ENCODE results near the gene LRIG2.

DNA sequence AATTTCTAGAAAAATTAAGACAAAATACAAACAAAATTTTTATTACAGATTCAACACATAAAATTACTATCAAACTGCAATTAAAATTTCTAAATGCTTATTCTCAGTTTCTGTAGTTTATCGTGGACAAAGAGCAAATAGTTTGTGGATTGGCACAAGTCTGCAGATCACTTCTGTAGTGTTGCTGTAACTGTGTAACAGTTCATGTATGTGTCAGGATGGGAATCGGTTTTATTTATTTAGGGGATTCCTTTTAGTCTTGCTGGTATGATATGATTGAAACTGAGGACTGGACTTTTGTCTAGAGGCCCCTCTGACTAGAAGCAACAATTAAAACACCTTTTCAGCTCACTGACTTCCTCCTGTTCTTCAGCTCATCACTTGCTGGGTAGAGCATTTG, 60.8 kb downstream of the LRIG2 start:
- TF ChIP-seq POLR2A (IDR thresholded peaks at IDR 0.05) = no peak
- TF ChIP-seq, protein P1, sequence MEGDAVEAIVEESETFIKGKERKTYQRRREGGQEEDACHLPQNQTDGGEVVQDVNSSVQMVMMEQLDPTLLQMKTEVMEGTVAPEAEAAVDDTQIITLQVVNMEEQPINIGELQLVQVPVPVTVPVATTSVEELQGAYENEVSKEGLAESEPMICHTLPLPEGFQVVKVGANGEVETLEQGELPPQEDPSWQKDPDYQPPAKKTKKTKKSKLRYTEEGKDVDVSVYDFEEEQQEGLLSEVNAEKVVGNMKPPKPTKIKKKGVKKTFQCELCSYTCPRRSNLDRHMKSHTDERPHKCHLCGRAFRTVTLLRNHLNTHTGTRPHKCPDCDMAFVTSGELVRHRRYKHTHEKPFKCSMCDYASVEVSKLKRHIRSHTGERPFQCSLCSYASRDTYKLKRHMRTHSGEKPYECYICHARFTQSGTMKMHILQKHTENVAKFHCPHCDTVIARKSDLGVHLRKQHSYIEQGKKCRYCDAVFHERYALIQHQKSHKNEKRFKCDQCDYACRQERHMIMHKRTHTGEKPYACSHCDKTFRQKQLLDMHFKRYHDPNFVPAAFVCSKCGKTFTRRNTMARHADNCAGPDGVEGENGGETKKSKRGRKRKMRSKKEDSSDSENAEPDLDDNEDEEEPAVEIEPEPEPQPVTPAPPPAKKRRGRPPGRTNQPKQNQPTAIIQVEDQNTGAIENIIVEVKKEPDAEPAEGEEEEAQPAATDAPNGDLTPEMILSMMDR (IDR thresholded peaks at IDR 0.05) = no peak

All from heart left ventricle (tissue), 13 donors.